NCI-H82 (cell line): ENCODE results near the gene SUSD6.

Experiments used
- DNase-seq: peaks from one replicate; lab custom pipeline; 2025; lab: John Stamatoyannopoulos, UW

The SUSD6 gene, protein sequence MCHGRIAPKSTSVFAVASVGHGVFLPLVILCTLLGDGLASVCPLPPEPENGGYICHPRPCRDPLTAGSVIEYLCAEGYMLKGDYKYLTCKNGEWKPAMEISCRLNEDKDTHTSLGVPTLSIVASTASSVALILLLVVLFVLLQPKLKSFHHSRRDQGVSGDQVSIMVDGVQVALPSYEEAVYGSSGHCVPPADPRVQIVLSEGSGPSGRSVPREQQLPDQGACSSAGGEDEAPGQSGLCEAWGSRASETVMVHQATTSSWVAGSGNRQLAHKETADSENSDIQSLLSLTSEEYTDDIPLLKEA

DNA sequence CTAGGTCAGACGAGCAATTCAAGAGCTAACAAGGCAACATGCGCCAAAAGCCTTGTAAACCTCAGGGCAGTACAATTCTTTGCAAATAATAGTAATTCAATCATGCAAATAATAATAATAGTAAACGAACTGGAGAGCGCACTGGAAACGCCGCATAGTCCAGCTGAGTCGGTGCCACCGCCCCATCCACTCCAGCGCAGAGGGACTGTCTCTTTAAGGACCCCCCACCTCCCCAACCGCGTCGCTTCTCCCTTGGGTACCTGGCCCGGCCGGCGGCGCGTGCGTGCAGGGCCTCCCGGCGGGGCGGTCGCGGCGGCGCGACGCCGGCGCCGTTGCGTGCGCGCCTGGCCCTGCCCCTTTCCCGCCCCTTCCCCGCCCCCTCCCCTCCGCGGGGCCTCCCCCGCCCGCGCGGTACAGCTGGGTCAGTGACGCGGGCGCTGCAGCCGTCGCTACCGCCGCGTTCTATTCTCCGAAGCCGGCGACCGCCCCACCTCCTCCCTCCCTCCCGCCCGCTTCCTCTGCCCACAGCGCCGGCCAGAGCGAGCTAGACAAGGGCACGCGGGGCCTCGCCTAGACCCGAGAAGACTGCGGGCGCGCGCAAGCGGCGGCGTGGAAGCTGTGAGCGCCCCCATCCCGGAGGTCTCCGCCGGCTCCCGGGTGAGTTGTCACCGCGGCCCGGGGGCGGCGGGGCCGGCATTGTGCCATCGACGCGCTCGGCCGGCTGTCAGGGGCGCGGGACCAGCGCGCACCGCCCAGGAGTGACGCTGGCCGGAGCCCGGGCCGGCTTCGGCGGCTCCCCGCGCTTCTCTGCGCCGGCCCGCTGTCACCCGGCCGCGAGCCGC is at the start of gene SUSD6:
Gene SUSD6, plus strand, starts transcription at position 425 of the 842 bp plus-strand sequence. CDS start 46,997 bp downstream, outside the sequence.
- peak; percentile 95 for DNase-seq

DNA sequence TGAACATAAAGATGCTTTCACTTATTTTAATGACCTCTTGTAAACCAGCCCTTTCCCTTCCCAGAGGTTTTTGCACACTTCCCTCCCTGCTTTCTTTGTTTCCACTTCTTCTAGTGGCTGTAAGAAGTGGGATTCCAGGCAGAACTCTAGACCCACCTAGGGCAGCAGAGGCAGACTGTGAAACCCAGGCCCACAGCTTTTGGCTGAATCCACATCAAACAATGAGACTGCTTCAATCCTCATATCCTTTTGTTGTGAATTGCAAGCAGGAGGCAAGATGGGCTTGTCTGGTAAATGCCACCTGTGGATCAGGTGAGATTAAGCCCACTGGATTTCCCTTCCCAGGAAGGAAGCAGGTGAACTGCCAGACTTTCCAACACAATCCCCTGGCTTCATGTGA is 49.5 kb upstream of the SUSD6 start:
- DNase-seq = no peak

DNA sequence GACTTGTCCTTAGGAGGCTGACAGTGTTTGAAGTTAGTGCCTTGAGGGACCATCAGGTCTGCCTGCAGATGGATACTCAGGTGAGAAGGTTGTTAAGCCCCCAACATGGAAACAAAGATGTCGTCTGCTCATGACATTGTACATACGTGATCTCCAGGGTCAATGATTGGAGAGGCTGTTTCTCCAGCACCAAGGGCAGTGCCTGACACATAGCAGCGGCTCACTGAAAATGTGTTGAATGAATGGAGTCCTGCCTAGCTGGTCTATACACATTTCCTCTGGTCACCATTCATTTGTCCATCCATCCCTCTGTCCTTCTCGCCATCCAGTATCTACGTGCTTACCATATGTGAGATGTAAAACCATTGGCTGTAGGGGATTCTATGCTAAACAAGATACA is 43.8 kb upstream of the SUSD6 start:
- no peak for DNase-seq

DNA sequence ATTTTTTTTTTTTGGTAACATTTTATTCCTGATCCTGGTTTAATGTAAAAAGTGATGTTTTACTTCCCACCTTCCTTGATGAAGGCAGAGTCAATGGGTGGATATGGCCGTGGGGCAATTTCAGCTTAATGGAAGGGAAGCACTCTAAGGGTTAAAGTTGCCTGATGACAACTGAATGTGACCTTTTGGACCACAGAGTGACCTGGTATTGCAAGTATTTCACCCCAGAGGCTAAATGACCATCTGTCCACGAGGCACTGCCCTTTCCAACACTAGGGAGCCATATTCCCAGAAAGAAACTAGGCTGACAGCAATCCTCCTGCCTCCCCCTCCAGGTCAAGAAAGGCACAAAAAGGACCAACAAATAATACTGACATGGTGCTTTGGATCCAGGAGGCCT is 41.5 kb upstream of the SUSD6 start:
- no peak for DNase-seq

DNA sequence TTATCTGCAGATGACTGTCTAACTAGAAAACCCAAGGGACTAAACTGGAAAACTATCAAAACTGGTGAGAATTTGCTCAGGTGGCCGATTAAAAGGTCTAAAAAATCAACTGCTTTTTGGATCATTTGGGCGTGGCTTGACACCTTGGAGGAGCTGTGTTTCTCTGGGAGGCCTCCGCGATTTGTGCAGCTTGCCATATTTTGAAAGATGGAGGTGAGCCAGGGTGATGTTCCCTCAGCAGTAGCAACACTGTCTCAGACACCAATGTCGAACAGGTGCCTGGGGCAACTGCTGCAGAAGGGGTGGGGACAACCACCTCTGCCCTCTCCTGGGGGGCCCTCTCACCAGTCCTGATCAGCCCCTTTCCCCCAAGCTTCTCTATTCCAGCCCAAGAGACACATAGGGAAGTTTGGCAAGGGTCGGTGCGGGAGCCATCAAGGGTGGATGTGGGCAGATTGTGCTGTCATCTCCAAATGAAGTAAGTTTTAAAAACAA is 40.5 kb upstream of the SUSD6 start:
- no peak for DNase-seq

DNA sequence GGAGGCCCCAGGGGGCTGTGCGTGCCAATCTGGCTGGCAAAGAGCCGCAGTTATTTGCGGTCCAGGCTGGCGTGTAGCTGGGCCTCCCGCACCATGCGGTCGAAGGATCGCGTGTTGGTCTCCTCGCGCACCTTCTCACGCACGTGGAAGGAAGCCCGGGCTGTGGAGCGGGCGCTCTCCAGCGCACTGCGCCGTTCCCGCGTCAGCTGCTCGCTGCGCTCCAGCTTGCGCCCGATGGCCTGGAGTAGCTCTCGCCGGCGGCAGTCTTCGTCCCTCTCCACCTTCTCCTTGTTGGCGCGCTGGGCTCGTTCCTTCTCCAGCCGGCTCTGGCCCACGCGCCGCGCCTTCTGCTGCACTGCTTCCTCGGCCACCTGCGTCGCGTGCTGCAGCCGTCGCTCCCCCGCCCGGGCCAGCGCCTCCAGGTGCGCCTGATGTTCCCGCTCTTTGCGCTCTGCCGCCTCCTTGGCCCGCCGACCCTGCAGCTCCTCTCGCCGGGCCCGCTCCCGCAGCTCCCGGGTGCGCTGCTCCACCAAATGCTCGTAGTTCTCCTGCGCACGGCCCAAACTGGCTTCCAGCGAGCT is 39.9 kb upstream of the SUSD6 start:
- DNase-seq = no peak

DNA sequence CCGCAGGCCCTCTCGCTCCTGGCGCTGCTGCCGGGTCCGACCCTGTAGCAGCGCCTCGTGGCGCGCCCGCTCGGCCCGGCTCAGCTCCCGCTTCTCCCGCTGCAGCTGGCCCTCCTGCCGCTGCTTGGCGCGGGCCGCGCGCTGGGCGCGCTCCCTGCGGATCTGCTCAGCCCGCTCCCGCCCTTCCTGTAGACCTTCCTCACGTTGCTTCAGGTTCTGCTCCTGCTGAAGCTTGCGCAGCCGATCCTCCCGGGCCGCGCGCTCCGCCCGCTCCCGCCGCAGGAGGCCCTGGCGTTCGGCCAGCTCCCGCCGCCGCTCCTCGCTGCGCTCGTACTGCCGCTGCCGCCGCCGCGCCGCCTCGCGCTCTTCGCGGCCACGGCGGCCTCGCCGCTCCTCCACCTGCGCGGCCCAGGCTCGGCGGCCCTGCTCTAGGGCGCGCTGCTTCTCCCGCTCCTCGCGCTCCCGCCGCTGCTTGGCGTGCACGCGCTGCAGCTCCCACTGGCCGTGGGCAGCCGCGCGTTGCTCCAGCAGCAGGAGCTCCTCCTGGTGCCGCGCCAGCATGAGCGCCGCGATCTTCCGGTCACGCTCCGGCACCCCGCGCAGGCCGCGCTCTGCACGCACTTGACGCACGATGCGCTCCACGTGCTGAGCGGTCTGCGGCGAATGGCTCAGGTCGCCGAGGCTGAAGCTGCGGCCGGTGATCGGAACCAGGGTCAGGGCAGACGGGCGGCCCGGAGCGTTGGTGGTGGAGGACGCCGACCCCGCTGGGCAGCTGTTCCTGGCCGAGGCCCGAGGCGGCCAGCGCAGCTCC is 39.2 kb upstream of the SUSD6 start:
- no peak for DNase-seq

DNA sequence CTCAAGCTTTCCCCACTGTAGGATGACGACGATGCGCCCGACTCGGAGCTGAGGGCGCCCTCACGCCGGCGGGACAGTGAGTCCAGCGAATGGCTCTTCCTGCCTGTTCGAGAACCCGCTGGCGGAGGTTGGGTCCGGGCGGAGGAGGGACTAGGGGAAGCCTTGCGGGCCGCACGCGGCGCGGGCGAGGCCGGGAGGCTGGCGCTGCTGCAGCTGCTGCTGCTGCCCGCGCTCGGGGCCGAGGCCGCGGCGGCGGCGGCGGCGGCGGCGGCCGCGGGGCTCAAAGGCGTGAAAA is 38.6 kb upstream of the SUSD6 start:
- DNase-seq = no peak

DNA sequence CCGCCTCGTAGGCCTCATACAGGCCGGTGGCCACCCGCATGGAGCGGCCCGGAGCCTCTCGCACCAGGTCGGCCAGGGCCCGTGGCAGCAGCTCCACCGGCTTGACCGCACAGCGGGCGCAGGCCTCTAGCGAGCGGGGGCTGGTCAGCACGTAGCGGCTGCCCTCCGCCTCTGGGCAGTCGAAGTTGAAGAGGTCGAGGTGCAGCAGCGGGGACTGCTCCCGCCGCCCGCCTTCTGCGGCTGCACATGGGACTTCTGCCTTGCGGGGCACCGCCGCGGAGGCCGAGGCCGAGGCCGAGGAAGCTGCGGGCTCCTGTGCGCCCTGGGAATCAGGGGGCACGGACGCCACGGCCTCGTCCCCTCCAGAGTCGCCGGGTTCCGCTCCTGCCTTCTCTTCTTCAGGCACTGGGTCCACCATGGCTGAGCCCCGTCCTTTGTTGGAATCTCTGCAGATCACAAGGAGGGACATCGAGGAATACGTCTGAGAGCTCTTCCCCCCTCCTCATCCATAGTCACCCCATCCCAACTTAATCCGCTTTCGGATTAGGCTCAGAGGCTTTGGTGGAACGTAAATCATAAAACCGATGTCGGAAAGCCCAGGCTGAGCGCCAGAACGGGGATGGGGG is 38.1 kb upstream of the SUSD6 start:
- peak; percentile 98 for DNase-seq

DNA sequence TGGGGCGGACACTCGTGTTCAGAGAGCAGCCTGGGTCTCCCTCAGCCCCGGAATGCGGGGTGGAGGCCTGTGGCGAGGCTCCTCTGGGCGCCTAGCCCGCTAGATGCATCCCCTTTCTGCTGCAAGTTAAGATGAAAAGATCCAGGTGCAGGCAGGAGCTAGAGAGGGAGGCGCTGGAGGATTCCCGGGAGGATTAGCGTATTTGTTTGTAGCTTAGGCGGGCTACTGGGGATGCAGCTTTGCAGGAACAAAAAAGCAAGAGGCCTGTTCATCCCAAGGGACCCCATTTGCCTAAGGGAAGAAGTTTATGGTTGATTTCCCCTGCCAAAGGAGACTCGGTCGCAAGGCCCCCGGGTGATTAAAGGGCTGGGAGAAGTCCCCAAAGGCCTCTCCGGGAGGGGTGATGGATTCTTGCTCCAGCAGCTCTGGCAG is 37.5 kb upstream of the SUSD6 start:
- DNase-seq = peak; percentile 98

DNA sequence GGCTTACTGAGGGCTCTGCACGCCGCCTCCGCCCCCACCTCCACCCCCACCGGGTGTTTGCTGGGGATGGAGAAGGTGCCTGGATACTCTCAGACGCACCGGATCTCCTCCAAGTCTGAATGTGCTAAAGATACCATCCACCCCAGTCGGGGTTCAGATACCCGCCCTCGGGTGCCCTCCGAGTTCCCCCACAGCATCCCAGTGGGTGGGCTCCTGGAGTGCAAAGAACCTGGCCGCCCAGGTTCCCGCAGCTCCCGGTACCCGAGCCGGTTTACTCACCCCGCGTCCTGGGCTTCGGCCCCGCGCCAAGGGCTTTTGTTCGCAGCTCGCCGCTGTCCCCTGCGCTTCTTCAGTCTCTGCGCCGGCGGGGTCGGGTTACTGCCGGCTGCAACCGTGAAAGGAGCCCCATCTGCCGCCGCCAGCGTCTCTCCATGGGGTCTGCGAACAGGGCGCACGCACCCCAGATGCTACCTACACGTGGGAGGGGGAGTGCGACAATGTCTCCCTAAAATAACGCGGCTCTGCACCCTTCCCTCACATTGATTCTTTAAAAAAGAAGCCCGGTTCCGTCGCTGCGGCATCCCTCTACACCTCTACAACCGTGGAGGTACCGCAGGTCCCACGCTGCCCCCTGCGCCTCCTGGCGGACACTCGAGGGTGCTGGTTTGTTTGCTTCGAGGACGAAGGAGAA is 37.0 kb upstream of the SUSD6 start, which contains the start of gene CCDC177:
Gene CCDC177, minus strand, starts transcription at position 609 of the 691 bp plus-strand sequence. CDS start 1,249 bp downstream, outside the sequence.
- peak; percentile 82 for DNase-seq

DNA sequence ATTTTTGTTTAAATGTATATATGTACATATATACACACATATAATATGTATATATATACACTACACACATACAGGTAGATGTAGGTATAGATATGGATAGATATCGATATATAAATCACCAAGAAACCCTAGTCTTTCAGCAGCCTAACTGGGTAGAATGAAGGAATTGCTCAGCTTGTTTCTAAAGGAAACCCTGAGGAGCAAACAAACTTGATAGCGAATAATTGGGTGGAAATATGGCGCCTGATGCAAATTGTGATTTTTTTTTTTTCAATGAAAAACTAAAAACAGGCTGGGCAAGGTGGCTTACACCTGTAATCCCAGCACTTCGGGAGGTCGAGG is 36.5 kb upstream of the SUSD6 start:
- DNase-seq = no peak

DNA sequence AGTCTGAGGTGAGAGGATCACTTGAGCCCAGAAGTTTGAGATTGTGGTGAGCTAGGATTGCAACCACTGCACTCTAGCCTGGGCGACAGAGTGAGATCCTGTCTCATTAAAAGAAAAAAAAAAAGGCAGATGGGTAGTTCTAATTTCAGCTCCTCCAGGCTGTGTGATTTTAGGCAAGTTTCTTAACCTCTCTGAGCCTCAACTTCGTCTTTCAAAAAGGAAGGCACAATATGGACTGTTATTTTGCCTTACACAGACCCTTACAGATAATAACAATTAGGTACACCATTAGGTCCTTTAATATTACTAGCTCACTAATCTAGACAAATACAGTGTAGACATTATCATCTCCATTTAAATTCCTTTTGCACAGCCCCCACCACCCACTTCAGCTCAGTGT is 31.9 kb upstream of the SUSD6 start:
- no peak for DNase-seq

DNA sequence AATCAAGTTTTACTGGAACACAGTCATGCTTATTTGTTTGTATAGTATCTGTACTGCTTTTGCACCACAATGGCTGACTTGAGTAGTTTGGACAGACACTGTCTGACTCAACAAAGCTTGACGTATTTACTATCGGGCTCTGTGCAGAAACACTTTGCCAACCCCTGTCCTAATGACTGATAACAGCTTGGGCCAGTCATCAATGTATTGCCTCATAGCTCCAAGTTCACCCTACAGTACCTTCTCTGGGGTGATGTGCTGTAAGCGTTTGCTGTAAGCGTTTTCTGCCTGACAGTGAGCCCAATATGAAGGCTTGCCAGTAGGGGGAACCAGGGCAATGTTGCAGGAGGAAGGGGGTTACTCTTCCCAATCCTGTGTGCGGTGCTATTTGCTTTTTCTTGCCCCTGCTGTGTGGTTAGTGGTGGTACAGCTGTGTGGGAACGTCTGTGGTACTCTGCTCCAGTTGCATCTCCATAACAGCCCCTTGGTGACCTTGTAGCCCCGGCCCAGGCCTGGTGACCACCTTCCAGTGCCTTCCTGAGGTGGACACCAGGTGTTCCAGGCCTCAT is 31.3 kb upstream of the SUSD6 start:
- DNase-seq = peak; percentile 79

DNA sequence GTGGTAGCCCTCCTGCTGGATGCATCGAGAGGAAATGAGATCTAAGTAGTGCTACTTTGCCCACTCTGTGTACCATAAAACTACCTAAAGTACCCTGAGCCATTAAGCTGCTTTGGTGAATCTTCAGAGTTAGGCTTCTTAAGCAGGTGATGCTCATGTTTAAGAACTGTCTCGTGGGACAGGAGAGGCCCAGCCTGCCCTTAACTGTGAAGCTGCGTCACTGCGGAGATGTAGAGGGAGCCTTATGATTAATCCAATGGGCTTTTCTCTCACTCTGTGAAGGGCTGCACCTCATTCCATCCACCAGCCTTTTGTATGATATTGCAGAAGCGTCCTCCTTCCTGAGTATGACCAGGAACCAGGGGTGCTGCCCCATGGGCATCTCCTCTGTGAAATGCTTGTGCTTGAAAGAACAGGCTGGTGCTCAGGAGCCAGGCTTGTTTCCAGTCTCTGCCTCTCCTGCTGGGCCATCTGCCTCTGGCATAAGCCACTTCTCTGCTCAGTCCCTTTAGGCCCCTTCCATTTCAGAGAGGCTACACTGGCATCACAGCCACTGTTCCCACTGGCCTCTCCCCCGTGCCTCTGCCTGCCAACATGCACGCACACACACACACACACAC is 30.0 kb upstream of the SUSD6 start:
- peak; percentile 90 for DNase-seq

DNA sequence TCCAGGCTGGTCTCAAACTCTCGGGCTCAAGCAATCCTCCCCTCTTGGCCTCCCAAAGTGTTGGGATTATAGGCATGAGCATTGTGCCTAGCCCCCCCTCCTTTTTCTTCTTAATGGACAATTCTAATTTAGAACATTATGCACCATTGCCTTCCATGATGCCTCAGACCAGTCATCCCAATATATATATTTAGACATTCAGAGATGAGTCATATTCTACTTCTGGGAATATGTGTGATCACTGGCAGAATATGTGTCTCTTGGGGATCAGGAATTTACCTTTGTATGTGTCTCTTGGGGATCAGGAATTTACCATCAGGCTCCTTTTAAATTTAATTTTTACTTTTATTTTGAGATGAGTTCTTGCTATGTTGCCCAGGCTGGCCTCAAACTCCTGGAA is 29.2 kb upstream of the SUSD6 start:
- no peak for DNase-seq

DNA sequence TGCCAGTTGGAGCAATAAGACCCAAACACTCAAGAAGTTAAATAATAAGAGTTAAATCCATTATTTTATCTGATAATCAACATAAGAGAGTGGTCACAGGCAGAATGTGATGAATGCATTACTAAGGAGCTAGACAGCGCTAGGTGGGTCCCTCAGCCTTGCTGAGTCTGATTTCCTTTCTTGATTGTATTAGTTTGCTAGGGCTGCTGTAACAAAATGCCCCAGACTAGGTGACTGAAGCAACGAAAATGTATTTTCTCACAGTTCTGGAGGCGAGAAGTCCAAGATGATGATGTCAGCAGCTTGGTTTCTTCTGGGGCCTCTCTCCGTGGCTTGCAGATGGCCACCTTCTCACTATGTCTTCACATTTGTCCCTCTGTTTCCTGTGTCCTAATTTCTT is 28.6 kb upstream of the SUSD6 start:
- DNase-seq = no peak

DNA sequence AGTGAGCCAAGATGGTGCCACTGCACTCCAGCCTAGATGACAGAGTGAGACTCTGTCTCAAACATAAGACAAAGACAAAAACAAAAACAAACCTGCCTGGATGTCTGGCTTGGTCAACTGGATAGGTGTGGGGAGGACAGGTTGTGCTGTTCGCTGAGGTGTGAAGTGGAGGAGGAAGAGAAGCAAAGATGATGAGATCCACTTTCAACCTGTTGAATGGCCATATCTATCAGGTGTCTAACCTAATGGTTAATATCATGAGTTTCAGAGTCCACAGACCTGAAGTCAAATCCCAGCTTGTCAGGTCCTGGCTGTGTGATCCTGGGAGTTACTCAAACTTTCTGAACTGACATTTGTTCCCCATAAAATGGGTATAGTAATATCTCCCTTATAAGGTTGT is 27.0 kb upstream of the SUSD6 start:
- no peak for DNase-seq

DNA sequence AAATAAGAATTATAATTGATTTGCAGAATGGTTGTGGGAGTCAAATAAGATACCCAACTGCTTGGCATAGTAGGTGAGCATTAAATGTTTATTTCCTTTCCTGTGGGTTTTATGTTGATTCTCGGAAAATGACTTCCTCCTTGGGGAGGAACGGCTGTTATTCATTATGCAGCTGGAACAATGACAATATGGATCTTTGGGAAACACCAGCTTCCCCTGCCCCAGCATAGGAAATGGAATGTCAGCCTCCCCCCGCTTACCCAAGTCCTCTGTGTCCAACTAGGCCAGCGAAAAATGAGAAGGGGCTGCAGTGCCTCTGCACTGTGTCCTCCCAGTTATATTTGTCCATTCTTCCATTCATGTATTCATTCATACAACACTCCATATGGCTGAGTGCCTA is 25.0 kb upstream of the SUSD6 start:
- no peak for DNase-seq

DNA sequence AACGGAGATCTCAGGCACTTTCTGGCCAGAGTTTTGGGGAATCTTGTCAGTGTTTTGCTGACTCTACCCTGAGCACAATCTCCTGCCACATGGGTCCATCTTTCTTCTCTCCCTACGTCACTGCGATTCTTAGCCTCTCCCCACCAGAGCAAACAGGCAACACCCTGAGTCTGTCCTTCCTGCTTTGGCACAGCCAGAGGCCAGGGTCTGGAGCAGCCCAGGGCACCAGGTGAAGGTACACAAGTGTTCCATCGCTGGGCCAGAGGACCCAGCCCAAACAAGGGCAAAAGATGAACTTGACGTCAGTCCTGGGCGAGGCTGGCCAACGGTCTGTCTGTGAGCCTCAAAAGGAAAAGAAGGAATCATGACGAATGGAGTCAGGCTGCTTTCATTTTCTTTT is 24.0 kb upstream of the SUSD6 start:
- no peak for DNase-seq
